Amniotic epithelial cell (primary cell): ENCODE data around the gene CHCHD10.

Experiments used
- DNase-seq: peaks from one replicate; pipeline ENCODE4 v3.0.0-alpha.2; 2010; ENCODE audit warnings: low read depth

The CHCHD10 gene

GRCh38 chr22:23787600-23787896, 19.8 kb upstream of the CHCHD10 start:
- no peak for DNase-seq

GRCh38 chr22:23786752-23787599, 19.2 kb upstream of the CHCHD10 start, which contains the start of gene SMARCB1:
Gene SMARCB1, plus strand, starts transcription at chr22:23786966. Its CDS starts 204 bp downstream, at chr22:23787170.
- DNase-seq = peak; percentile 88

- no peak for DNase-seq
Observed at GRCh38 chr22:23786261-23786710, 18.5 kb upstream of the CHCHD10 start.

GRCh38 chr22:23784215-23784732, 16.5 kb upstream of the CHCHD10 start:
- peak; percentile 81 for DNase-seq

GRCh38 chr22:23783265-23784150, 15.7 kb upstream of the CHCHD10 start:
- no peak for DNase-seq

- DNase-seq = no peak
Observed at GRCh38 chr22:23782703-23783102, 14.9 kb upstream of the CHCHD10 start.

- DNase-seq = no peak
Observed at GRCh38 chr22:23782252-23782651, 14.5 kb upstream of the CHCHD10 start.

GRCh38 chr22:23781511-23782183, 13.9 kb upstream of the CHCHD10 start:
- peak; percentile 53 for DNase-seq

- no peak for DNase-seq
Observed at GRCh38 chr22:23781065-23781464, 13.3 kb upstream of the CHCHD10 start.

GRCh38 chr22:23780146-23780748, 12.5 kb upstream of the CHCHD10 start:
- no peak for DNase-seq

GRCh38 chr22:23779731-23780130, 12.0 kb upstream of the CHCHD10 start:
- DNase-seq = no peak

GRCh38 chr22:23779083-23779482, 11.3 kb upstream of the CHCHD10 start:
- DNase-seq = no peak

GRCh38 chr22:23778577-23778900, 10.8 kb upstream of the CHCHD10 start:
- no peak for DNase-seq

GRCh38 chr22:23777776-23778576, 10.2 kb upstream of the CHCHD10 start:
- no peak for DNase-seq

- no peak for DNase-seq
Observed at GRCh38 chr22:23775779-23776375, 8.1 kb upstream of the CHCHD10 start.

- peak; percentile 82 for DNase-seq
Observed at GRCh38 chr22:23774922-23775436, 7.2 kb upstream of the CHCHD10 start.

GRCh38 chr22:23774114-23774921, 6.5 kb upstream of the CHCHD10 start:
- no peak for DNase-seq

- DNase-seq = no peak
Observed at GRCh38 chr22:23773483-23774113, 5.8 kb upstream of the CHCHD10 start.
